GM21786 (cell line): ENCODE results near the gene COA4.

Experiments
- ATAC-seq: cut with Tn5 transposase; IDR thresholded peaks from one replicate; pipeline ENCODE4 v1.9.1; 2021; ENCODE audit not compliant: unreplicated experiment

The COA4 gene

GRCh38 chr11:73866095-73866579, 10.5 kb downstream of the COA4 start:
- ATAC-seq = no peak

GRCh38 chr11:73862986-73863385, 13.7 kb downstream of the COA4 start:
- ATAC-seq = no peak

GRCh38 chr11:73860202-73860601, 16.4 kb downstream of the COA4 start:
- ATAC-seq = no peak

DNA sequence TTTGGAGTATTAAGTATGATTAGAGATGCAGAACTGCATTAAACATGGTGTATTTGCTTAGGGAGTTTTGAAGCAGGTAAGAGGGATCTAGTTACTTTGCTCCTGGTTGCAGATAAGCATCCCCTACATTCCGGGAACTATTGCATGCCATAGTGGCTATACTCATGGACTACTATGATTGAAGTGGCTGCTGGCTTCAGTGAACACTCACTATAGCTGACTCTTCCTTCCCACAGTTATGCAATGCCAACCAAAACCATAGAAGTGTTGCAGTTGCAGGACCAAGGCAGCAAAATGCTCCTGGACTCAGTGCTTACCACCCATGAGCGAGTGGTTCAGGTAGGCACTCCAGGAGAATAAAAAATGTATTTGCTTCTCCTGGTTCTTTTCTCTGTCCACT, 17.0 kb downstream of the COA4 start:
- no peak for ATAC-seq

DNA sequence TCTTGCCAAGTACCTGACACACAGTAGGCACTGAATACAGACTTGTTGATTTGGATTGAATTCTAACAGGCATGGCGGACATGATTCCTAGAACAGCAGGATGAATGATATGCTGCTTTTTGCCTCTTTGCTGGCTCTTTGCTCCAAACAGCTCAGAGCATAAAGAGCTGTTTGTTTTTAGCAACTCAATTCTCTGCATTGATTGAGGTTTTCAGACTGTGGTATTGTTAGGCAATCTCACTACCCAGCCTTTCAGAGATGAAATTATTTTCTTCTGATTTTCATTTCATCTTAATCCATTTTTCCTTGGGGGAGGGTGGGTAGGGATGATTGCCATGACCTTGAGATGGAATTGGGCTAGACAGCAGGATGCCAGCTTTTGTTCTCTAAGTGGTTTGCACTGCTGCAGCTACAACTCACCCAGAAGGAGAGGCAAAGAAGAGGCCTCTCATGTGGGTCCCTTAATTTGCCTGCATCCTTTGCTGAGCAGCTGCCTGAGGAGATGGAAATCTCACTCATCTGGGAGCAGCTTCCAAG, 20.5 kb downstream of the COA4 start:
- no peak for ATAC-seq

- no peak for ATAC-seq
Observed at GRCh38 chr11:73854680-73855079, 22.0 kb downstream of the COA4 start.

- ATAC-seq = no peak
Observed at GRCh38 chr11:73852049-73852448, 24.6 kb downstream of the COA4 start.

GRCh38 chr11:73851046-73851764, 25.4 kb downstream of the COA4 start:
- no peak for ATAC-seq

DNA sequence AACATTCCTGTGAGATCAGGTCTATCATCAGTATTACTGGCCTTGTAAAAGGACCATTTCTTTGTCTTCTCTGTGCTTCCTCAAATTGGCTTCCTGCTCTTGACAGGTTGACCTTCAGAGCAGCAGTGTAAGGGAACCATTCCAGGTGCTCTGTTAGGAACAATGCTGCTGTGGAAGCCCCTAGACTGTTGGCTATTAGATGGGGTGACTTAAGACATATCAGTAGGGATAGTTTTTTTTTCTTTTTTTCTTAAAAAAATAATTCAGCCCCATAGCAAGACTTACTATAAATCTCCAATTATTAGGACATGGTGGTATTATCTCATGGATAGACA, 37.6 kb downstream of the COA4 start:
- ATAC-seq = no peak

DNA sequence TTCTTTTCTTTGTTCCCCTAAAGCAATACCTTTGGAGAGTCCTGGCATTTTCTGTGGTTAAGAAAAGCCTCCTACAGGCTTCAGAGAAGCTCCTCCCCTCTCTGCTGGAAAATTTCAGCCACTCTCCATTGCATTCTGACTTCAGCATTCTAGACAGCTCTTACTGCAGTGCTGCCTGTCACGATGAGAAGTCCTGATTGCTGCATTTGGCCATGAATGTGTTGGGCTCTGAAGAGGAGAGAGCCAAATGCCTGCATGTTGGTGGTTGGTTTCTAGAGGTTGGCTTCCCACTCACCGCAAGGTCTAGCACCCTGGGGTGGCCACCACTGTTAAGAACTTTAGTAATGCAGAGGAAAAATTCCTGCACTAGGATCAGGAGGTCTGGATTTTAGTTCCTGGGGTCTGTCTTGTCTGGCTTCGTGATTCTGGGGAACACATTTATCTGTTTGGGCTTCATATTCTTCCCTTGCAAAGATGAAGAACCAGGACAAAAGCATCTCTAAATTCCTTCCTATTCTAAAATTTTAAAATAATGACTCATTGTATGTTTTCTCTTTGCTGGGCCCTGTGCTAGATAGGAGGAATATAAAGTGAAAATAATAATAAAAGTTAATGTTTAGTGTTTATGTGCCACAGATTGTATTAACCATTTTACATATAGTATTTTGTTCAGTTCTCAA, 38.1 kb downstream of the COA4 start:
- ATAC-seq = no peak

GRCh38 chr11:73833067-73833466, 43.6 kb downstream of the COA4 start:
- ATAC-seq = no peak

DNA sequence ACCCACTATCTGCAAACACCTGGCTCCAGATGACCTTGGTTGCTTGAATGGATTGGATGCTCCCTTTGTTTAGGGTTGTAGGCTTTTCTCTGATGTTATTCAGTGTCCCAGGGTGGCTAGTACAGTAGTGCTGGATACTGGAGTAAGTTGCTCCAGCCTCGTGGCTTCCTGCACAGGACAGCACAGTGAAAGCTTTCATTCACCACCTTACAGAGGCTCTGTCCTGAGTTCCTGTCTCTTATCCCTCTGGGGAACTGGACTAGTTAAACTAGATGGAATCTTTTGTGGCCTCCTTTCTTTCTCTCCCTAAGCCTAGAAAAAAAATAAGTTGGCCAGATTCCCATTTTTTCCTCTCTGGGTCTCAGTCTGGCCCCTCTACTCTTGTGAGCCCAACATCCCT, 46.4 kb downstream of the COA4 start:
- no peak for ATAC-seq
